Stimulated activated CD8-positive, alpha-beta memory T cell treated with anti-CD3 and anti-CD28 coated beads, Interleukin-4, amount 100 ng/mL, for 24 hours (primary cell): ENCODE measurements around the gene RASGRP4.
"Not testable (repeated sequence)": the region's sequence is repeated elsewhere in the genome, so short reads cannot be mapped to it uniquely, and the experiment has no call there.

Experiments
- DNase-seq: peaks from one replicate; pipeline ENCODE4 v3.0.0-alpha.2; 2020; ENCODE audit warnings: low read depth

Gene RASGRP4

DNA sequence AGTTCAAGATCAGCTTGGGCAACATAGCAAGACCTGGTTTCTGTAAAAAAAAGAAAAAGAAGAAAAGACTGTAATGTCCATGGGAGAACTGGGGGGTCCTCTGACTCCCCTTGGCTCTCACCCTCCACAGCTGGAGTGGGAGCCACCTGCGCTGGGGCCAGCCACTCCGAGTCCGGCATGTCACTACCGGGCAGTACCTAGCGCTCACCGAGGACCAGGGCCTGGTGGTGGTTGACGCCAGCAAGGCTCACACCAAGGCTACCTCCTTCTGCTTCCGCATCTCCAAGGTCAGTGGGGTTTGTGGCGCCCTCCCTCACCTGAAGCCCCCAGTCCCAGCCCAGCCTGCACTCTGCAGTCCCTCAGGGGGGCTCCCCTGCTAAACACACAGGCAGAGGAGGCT is 22.2 kb upstream of the RASGRP4 start:
- DNase-seq: no peak

DNA sequence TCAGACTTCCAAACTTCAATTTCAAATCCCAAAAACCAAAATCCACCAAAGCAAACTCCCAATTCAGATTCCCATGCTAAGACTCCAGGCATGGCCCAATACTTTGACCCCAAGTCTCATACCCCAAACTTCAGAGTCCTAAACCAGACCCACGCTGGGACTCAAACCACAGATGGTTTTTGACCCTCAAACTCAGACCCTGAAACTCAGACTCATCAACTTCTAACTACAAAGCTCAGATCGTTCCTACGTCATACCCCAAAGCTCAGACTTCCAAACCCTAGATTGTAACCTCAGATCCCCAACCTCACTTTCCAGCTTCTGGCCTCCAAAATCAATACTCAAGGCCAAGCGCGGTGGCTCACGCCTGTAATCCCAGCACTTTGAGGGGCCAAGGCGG is 19.3 kb upstream of the RASGRP4 start:
- DNase-seq: no peak

DNA sequence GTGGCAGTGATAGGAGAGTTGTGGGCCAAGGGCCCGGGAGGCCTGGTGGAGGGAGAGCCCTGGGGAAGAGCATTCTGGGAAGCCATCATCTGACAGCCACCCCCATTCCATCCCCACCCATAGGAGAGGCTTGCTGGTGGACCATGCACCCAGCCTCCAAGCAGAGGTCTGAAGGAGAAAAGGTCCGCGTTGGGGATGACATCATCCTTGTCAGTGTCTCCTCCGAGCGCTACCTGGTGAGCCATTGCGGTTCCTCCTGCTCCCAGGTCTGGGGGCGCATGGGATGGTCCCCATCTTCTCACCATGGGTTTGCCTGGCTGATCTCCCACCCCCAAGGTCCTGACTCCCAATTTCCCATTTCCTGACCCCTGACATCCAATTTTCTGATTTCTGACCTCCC is 18.0 kb upstream of the RASGRP4 start:
- DNase-seq: no peak

DNA sequence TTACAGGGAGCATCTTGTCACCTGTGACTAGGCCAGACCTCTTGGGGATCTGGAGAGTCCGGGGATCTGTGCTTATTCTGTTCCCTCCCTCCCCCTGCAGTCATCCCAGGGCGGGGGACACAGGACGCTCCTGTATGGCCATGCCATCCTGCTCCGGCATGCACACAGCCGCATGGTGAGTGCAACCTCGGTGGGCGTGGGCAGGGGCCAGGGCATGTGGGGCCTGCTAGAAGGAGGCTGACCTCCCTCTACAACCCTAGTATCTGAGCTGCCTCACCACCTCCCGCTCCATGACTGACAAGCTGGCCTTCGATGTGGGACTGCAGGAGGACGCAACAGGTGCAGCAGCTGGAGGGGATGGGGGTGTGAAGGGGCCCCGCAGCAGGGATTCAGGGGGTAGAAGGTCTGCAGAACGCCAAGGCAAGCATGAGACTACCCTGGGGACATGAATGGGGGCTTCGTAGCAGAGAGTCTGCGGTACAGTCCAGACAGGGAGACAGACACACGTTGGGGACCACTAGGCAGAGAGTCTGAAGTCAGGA is 17.5 kb upstream of the RASGRP4 start:
- no peak for DNase-seq

DNA sequence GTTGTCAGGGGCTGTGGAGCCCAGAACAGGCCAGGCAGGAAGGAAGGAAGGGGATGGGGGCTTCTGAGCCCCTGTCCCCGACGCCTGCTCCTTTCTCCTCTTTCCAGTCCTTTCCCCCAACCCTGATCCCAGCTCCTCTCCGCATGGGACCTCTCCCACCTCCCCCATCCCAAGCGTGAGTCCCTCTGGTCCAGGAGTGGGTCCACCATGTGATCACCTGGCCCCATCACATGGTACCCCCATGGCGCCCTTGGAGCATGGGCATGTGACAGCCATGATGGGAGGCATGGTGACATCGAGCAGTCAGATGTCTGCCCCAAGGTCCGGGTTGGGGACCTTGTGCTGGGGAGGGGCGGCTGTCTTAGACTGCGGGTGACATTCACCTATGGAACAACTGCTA is 16.7 kb upstream of the RASGRP4 start:
- no peak for DNase-seq

DNA sequence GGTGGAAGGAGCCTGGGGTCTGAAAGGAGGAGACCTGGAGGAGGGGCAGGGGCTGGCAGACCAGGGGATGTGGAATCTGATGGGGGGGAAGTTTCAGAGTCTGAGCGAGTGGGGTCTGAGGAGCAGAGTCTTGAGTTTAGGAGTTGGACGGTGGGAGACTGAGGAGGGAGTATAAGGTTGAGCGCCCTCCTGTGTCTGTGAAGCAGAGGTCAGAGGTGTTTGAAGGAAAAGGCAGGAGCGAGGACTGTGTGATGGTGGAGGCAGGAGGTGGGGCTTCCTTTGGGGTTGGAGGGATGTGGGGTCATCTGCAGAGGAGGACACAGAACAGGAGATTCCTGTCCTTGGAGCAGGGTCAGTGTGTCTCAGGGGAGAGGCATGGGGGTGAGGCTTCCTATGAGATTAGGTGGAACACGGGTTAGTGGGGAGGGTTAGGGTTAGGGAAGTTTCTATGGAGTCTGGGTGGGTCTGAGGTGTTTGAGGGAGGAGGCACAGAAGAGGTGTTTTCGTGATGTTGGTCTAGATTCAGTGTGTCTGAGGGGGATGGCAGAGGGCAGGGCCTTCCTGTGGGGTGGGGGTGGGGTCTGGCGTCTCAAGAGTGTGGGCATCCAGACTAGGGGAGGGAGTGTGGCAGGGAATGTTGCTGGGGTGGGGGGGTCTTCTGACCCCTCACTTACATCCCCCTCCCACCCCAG is 15.8 kb upstream of the RASGRP4 start:
- DNase-seq: no peak

DNA sequence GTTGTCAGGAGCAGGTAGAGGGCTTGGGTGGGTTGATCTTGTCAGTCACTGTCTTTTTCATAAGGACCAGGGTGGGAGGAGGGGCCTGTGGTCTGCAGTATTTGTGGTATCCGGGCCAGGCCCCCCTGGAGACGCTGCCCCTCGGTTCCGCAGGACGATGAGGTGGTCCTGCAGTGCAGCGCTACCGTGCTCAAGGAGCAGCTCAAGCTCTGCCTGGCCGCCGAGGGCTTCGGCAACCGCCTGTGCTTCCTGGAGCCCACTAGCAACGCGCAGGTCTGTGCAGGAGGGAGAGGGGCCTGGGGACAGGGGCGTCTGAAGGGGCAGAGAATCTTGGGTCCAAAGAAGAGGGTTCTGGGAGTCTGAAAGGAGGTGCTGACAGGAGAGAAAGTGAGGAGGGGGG is 14.6 kb upstream of the RASGRP4 start:
- no peak for DNase-seq

DNA sequence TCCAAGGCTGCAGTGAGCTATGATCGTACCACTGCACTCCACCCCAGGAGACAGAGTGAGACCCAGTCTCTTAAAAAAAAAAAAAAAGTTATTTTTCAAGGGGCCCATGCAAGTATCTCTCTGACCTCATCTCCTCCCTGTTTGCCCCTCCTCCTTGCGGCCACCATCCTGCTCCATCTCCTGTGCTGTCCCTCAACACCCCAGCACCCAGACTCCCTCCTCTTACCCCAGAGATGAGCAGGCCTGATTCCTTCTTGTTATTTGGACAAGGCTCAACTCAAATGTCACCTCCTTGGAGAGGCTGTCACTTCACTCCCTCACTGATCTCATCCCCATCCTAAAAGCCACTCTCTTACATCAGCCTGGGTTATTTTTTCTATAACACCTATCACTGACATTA is 11.9 kb upstream of the RASGRP4 start:
- no peak for DNase-seq

DNA sequence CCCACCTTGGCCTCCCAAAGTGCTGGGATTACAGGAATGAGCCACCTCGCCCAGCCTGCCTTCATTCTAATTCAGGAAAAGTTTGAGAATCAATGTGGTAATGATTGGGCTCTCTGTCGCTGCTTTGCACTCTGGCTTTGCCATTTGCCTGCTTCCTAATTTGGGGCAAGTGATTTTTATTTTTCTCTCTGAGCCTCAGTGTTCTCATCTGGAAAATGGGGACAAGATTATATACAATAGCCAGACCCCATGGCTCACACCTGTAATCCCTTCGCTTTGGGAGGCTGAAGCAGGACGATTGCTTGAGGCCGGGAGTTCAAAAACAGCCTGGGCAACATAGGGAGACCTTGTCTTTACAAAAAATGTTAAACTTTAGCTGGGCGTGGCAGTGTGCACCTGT is 11.3 kb upstream of the RASGRP4 start:
- no peak for DNase-seq

DNA sequence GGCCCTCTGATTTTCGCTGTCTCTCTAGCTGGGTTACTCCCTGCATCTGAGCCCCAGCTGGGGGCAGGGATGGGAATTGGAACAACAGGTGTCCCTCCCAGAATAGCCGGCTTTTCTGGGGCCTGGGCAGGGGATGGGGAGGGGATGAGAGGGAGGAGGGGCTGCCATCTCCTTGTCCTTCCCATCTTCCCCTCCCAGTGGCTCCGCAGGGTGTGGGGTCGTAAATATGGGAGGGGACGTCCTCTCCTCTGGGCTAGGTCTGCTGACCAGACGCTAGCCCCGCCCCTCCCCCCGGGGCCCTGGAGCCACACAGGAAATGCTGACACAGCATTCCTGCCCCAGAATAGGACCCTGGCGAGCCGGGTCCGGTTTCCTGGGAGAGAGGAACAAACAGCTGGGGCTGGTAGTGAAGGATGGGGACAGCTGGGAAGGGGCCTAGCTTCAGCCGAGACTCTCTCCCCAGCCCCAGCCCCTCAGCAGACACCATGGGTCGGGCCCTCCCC is 8.6 kb upstream of the RASGRP4 start:
- DNase-seq: no peak

DNA sequence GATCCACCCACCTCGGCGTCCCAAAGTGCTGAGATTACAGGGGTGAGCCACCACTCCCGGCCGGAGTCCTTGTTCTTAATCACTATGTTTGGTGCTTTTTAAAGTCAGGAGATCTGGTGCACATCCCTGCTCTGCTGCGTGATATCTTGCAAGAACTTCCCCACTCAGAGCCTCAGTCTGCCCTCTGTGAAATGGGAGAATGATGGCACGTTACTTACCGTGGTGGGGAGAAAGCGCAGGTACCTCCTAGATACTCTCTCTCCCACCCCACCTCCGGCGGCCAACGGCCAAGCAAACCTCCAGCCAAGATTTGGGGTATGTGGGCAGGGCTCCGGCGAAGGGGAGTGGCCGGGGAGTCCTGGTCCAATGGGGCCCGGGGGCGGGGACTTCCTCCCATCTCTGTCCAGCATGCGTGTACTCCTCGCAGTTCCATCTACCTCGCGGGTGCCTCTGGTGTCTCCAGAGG is 7.3 kb upstream of the RASGRP4 start, which contains the start of gene RYR1:
TSS of gene RYR1 (plus strand) at position 424 of the 466 bp plus-strand sequence. CDS start 139 bp downstream, outside the sequence.
- peak; percentile 34 for DNase-seq

DNA sequence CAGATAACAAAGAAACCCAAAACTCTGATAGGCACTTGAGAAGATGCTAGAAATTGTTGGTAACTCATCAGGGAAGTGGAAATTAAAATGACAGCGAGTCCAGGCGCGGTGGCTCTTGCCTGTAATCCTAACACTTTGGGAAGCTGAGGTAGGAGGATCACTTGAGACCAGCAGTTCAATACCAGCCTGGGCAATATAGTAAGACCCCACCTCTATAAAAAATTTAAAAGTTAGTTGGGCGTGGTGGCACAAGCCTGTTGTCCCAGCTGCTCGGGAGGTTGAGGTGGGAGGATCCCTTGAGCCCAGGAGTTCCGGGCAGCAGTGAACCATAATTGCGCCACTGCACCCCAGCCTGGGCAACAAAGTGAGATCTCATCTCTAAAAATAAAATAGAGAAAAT is 4.9 kb upstream of the RASGRP4 start:
- DNase-seq: no peak

DNA sequence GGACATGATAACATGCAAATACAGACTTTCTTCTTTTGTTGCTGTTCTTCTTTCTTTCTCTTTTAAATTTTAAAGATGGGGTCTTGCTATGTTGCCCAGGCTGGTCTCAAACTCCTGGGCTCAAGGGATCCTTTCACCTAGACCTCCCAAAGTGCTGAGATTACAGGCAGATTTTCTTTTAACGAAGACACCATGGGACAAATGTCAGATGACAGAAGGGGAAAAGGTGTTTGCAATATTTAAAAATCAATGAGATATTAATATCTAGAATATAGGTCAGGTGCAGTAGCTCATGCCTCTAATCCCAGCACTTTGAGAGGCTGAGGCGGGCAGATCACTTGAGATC is 3.8 kb upstream of the RASGRP4 start:
- no peak for DNase-seq

DNA sequence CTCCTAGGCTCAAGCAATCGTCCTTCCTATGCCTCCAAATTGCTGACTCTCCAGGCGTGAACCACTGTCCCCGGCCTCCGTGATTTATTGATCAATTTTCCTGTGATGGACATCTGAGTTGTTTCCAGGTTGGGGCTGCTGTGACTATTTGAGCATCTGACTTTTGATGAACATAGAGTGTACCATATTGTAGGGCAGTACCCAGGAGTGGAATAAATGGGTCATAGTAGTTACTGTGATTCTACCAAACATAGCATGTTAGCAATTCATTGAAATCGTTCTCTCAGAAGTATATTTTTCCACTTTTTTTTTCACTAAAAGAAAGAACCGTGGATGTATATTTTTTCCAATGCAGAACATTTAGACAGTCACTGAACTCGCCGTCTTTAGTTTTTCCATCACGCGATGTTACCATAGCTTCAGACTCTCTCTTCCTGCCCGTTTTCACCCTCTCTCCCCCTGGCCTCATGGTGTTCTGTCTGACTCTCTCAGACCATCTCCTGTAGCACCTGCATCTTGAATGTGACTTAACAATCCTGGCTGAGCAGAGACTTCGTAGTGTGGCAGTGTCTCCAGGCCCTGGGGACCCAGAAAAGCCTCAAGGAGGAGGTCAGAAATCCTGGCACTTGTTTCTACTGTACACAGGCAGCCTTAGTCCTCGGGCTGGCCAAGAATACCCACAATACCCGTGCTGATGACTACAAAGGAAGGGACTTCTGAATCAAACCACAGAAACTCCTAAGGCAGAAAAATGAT is 3.2 kb upstream of the RASGRP4 start:
- DNase-seq: no peak

DNA sequence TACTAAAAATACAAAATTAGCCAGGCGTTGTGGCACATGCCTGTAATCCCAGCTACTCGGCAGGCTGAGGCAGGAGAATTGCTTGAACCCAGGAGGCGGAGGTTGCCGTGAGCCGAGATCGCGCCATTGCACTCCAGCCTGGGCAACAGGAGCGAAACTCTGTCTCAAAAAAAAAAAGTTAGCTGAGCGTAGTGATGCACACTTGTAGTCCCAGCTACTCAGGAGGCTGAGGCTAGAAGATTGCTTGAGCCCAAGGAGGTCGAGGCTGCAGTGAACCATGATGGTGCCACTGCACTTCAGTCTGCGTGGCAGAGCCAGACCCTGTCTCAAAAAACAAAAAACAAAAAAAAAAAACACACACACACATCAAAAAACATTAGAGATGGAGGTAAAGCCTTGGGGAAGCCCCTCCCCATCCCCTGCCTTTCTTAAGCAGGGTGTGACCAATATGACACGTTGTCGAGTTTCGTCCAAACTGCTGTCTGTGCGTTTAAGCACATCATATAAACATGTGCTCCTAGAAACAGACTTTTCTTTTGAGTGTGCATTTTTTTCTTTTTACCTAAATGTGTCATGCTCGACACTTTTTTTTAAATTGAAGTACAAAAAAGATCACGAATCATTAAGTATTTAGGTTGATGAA is 1.1 kb upstream of the RASGRP4 start:
- DNase-seq: not testable (repeated sequence)

DNA sequence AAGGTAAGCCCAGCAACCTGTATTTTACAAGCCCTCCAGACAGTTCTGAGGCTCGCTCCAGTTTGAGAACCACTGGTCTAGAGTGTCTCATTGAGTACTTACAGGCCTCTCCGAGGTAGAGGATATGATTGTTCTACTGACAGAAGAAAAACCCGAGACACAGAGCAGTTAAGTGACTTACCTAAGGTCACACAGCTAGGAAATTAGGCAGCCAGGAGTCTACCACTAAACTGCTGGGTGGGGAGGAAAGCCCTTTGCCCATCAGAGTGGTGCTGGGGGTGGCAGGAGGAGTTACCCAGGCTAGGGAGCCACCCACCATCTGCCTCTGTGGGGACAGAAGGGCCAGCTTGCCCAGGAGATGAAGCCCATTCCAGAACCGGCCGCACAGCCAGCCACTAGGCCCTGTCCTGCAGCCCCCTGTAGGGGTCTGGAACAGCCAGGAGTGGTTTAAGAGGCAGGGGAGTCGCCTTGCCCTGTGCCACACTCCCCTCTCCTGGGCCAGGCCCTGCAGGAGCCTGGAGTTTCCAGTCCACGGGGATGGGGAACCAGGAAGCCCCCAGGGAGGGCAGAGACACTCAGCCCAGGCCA is 703 bp downstream of the RASGRP4 start:
- DNase-seq: no peak

DNA sequence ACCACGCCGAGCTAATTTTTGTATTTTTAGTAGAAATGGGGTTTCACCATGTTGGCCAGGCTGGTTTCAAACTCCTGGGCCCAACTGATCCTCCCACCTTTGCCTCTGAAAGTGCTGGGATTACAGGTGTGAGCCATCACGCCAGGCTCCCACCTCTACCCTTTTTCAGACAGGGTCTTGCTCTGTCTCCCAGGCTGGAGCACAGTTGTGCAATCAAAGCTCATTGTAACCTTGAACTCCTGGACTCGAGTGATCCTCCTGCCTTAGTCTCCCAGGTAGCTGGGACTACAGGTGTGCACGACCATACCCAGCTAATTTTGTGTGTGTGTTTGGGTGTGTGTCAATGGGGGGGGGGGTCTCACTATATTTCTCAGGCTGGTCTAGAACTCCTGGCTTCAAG is 1.7 kb downstream of the RASGRP4 start:
- no peak for DNase-seq

DNA sequence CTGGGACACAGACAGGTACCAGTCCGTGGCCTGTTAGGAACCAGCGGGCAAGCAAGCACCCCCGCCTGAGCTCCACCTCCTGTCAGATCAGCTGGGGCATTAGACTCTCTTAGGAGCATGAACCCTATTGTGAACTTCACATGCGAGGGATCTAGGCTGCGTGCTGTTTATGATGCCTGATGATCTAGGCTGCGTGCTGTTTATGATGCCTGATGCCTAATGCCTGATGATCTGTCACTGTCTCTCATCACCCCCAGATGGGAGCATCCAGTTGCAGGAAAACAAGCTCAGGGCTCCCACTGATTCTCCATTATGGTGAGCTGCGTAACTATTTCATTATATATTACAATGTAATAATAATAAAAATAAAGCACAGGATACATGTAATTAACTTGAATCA is 3.6 kb downstream of the RASGRP4 start:
- DNase-seq: no peak

DNA sequence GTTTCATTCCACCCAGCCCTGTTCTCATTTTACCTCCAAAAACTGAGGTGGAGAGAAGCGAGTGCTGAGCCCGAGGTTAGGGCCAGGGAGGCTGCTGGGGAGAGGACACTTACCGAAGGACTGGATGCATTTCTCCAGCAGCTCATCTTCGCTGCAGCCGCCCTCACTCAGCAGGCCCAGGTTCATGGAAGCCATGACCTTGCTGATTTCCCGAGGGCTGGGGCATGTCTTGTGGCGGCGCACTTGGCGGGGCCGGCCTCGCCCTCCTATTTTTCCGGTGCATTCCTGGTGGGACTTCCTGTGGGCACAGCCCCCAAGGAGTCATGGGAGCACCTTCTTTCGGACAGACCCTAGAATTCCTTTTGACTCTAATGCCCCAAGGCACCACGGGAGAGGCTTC is 4.2 kb downstream of the RASGRP4 start:
- no peak for DNase-seq

DNA sequence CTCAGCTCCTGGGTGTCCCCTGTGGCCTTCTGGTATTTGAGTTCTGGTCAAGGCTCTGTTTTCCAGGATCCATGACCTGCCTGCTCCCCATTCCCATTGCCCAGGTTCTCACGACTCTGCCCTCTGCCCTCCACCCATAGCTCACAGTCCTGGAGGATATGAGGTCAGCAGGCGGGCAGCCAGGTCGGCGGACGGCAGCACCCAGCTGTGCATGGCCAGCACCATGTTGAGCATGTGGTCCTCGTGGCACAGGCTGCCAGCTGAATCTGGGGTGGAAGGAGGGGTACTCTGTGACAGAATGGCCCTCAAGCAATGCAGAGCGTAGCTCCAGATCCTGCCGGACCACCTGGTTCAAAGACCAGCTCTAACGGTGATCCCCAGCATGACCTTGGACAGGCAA is 5.1 kb downstream of the RASGRP4 start:
- DNase-seq: no peak

DNA sequence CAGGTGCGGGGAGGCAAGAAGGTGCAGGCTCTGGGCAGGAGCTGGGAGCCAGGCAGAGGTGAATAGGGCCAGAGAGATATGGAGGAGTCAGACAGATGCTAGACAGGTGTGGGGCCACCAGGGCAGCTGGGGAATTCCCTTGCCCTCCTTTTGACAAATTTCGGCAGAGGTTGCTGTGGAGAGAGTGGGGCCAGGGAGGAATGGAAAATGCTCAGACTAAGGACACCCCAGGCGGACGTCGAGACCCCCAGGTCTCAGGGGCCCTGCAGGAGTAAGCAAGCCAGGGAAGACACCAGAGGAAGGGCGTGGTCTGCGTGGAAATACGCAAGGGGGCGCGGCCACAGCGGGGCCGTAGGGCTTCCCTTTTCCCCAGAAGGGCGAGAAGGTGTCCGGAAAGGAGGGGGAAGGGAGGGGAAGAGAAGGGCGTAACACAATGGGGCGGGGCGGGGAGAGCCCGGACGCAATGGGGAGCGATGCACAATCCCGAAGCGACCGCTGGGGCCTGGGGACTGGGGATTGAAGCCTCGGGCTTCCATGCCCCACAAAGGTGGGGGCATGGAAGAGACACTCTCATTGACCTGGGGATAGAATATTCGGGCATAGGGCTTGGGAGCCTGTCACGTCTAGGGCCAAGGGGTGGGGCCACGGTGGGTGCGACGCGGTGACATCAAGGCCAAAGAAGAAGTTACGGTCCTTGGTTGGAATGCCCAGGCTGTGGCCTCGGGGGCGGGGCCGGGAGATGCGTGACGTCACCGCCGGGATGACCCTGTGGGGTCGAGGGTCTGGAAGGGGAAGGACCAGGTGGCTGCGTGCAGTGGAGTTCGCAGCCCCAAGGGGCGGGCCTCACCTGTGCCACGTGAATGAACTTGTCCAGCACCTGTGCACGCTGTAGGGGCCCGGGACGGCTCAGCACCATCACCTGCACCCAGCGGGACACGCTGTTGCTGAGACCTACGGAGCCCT is 8.2 kb downstream of the RASGRP4 start:
- peak; percentile 45 for DNase-seq
